OCI-LY1 (cell line): ENCODE measurements around the gene CRACDL.
A peak's percentile ranks its signal among the peaks of the same experiment; 100 is the strongest.

ENCODE experiments used
- H2AFZ ChIP-seq: fragments of 200-600 bp; sonication (generic), shearing (Covaris generic); 2 replicates; pipeline ENCODE4 v1.6.0; 2014; ENCODE audit warnings: antibody characterized with exemption, mild to moderate bottlenecking, low read length
- H3F3A ChIP-seq: fragments of 200-600 bp; sonication (generic), shearing (Covaris generic); 2 replicates; pipeline ENCODE4 v1.6.0; 2014; ENCODE audit warnings: mild to moderate bottlenecking, antibody characterized with exemption, low read length, moderate library complexity; ENCODE audit not compliant: insufficient read depth
- H3K27ac ChIP-seq: fragments of 200-600 bp; sonication (generic); 2 replicates; pipeline ENCODE4 v1.5.1; 2014; ENCODE audit warnings: low read length, mixed run types, mild to moderate bottlenecking, low read depth; ENCODE audit not compliant: poor library complexity, severe bottlenecking
- H3K27me3 ChIP-seq: fragments of 200-600 bp; sonication (generic); 2 replicates; pipeline ENCODE4 v1.6.0; 2014; ENCODE audit warnings: antibody characterized with exemption, mild to moderate bottlenecking, low read length, moderate library complexity; ENCODE audit not compliant: insufficient read depth
- H3K36me3 ChIP-seq: fragments of 200-600 bp; sonication (generic); 2 replicates; pipeline ENCODE4 v1.6.1; 2014; ENCODE audit warnings: mild to moderate bottlenecking, antibody characterized with exemption, low read length, moderate library complexity, mixed read lengths; ENCODE audit not compliant: insufficient read depth
- H3K4me1 ChIP-seq: fragments of 200-600 bp; sonication (generic); 2 replicates; pipeline ENCODE4 v1.5.1; 2014; ENCODE audit warnings: mild to moderate bottlenecking, low read length, moderate library complexity; ENCODE audit not compliant: insufficient read depth, severe bottlenecking
- H3K4me2 ChIP-seq: fragments of 200-600 bp; sonication (generic), shearing (Covaris generic); 2 replicates; pipeline ENCODE4 v1.6.1; 2014; ENCODE audit warnings: low read length
- H3K4me3 ChIP-seq: fragments of 200-600 bp; sonication (generic); 2 replicates; pipeline ENCODE4 v1.5.1; 2014; ENCODE audit warnings: low read length, low read depth, mild to moderate bottlenecking, mixed read lengths; ENCODE audit not compliant: poor library complexity, severe bottlenecking
- H3K79me2 ChIP-seq: fragments of 200-600 bp; shearing (Covaris generic); 2 replicates; pipeline ENCODE4 v1.6.1; 2016; ENCODE audit warnings: mixed run types, low read length, mixed read lengths; ENCODE audit not compliant: insufficient read depth
- H3K9ac ChIP-seq: fragments of 200-600 bp; sonication (generic), shearing (Covaris generic); 2 replicates; pipeline ENCODE4 v1.6.1; 2014; ENCODE audit warnings: mild to moderate bottlenecking, low read length, mixed read lengths
- H3K9me2 ChIP-seq: fragments of 200-600 bp; sonication (generic), shearing (Covaris generic); 2 replicates; pipeline ENCODE4 v1.6.1; 2014; ENCODE audit warnings: low read depth, mild to moderate bottlenecking, low read length, mixed read lengths
- H3K9me3 ChIP-seq: fragments of 200-600 bp; shearing (Covaris generic); 2 replicates; pipeline ENCODE4 v1.6.1; 2014; ENCODE audit warnings: low read length, mixed read lengths
- H4K20me1 ChIP-seq: fragments of 200-600 bp; sonication (generic), shearing (Covaris generic); 2 replicates; pipeline ENCODE4 v1.6.0; 2016; ENCODE audit warnings: mild to moderate bottlenecking, low read length; ENCODE audit not compliant: insufficient read depth
- EZH2 ChIP-seq: fragments of 200-600 bp; sonication (generic), shearing (Covaris generic); IDR thresholded peaks from 2 replicates; pipeline ENCODE4 v1.8.0; 2017; ENCODE audit warnings: borderline replicate concordance, mixed run types, mild to moderate bottlenecking, antibody characterized with exemption, low read length, moderate library complexity, mixed read lengths
- TF ChIP-seq, protein P1 (sequence below): fragments of 200-600 bp; sonication (generic), shearing (Covaris generic); IDR thresholded peaks from 2 replicates; pipeline ENCODE4 v1.5.1; 2017; ENCODE audit warnings: mild to moderate bottlenecking, antibody characterized with exemption, low read length, moderate library complexity, mixed read lengths

CRACDL gene

DNA sequence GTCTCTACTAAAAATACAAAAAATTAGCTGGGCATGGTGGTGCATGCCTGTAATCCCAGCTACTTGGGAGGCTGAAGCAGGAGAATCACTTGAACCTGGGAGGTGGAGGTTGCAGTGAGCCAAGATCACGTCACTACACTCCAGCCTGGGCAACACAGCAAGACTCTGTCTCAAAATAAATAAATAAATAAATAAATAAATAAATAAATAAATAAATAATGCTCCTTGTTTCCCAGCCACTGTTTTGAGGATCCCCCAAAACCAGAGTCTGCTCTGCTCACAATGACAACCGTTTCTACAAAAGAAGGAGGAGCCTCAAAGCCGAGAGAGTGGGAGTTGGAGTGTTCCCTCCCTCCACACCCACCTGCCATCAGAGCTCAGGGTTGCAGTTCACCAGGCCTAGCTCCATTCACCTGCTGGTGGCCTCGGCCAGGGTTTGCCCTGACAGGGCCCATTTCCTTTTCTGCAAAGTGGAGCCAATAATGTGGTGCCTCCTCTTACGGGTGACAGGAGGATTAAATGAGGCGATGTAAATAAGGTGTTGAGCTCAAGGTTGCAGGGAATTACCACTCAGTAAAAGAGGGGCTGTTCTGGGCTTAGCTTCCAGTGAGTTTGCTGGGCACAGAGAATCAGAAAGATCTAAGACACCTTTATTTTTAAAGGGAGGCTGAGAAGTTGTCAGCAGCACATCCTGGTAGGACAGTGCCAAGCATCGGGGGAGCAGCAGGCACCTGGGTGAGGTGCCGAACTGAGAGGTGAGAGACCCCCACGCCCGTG lies 25.5 kb downstream of the CRACDL start:
- H3K9me3 ChIP-seq: no peaks in the 10 kb centered on the region
- H3K27me3 ChIP-seq: no peaks in the 10 kb centered on the region
- H2AFZ ChIP-seq: no peak overlapping the region
- no peaks in the 10 kb centered on the region for H4K20me1 ChIP-seq
- no peaks in the 10 kb centered on the region for H3F3A ChIP-seq
- H3K36me3 ChIP-seq: no peaks in the 10 kb centered on the region
- no peak for TF ChIP-seq EZH2
- TF ChIP-seq, protein P1, sequence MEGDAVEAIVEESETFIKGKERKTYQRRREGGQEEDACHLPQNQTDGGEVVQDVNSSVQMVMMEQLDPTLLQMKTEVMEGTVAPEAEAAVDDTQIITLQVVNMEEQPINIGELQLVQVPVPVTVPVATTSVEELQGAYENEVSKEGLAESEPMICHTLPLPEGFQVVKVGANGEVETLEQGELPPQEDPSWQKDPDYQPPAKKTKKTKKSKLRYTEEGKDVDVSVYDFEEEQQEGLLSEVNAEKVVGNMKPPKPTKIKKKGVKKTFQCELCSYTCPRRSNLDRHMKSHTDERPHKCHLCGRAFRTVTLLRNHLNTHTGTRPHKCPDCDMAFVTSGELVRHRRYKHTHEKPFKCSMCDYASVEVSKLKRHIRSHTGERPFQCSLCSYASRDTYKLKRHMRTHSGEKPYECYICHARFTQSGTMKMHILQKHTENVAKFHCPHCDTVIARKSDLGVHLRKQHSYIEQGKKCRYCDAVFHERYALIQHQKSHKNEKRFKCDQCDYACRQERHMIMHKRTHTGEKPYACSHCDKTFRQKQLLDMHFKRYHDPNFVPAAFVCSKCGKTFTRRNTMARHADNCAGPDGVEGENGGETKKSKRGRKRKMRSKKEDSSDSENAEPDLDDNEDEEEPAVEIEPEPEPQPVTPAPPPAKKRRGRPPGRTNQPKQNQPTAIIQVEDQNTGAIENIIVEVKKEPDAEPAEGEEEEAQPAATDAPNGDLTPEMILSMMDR: no peak
- peak overlapping the region; percentile 80 for H3K27ac ChIP-seq
- H3K79me2 ChIP-seq: no peaks in the 10 kb centered on the region
- H3K4me3 ChIP-seq: no peak overlapping the region
- H3K4me2 ChIP-seq: no peak overlapping the region
- peaks cover 38% of the 10 kb centered on the region for H3K4me1 ChIP-seq
- H3K9ac ChIP-seq: no peak overlapping the region
- H3K9me2 ChIP-seq: no peaks in the 10 kb centered on the region

DNA sequence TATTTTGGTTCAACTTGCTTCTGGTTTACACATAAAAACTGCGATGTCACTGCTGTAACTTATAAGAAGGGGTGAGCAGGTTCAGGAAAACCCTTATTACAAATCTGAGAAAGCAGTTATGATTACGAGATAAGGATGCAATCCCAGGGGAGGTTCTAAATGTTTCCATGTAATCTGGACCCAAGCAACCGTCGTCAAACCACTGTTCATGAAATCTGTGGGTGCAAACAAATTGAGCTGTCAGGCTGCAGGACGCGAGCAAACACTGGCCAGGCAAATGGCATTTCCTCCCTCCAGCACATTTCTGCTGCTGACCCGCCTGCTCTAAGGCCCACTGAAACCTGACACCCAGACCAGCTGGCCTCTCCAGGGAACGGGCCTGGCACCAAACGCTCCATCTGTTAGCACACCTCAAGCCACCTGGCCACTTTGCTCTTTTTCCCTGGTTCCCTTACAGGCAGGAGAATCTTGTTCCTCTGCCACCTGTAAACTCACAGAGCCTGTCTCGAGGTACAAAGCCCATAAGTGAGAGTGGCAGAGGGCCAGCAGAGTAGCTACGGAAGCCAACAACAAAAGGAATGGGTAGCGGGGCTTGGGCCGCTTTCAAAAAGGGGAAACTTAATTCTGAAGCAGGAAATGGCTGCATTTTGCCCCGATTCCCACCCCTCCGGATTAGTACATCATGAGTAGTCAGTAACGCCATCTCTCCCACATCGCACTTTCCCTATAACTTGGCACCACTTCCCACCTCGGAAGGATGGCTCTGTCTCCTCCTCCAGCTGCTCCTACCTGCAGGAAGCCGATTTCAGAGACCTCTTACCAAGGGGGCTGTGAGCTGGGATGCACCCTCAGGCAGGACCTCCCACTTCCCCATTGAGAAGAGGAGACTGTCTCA lies 26.5 kb downstream of the CRACDL start:
- Histone ChIP-seq H3K36me3 (no peaks in the 10 kb centered on the region), H3K9me3 (no peaks in the 10 kb centered on the region), H3K27ac (peak overlapping the region; percentile 80), H3K79me2 (no peaks in the 10 kb centered on the region), H3K27me3 (no peaks in the 10 kb centered on the region), H3K4me1 (peaks cover 38% of the 10 kb centered on the region), H3K4me3 (no peak overlapping the region), H3K9ac (no peak overlapping the region), H2AFZ (no peak overlapping the region), H4K20me1 (no peaks in the 10 kb centered on the region), H3F3A (no peaks in the 10 kb centered on the region), H3K9me2 (no peaks in the 10 kb centered on the region), H3K4me2 (peak overlapping the region; percentile 12; the same call in 1 of the 2 replicates)
- TF ChIP-seq, protein P1: no peak
- no peak for TF ChIP-seq EZH2

GRCh38 chr2:98908931-98909316 lies 27.1 kb downstream of the CRACDL start:
- H3K79me2 ChIP-seq: no peaks in the 10 kb centered on the region
- no peaks in the 10 kb centered on the region for H3K27me3 ChIP-seq
- H4K20me1 ChIP-seq: no peaks in the 10 kb centered on the region
- no peak overlapping the region for H3K4me3 ChIP-seq
- no peaks in the 10 kb centered on the region for H3K9me2 ChIP-seq
- peaks cover 38% of the 10 kb centered on the region for H3K4me1 ChIP-seq
- no peaks in the 10 kb centered on the region for H3K9me3 ChIP-seq
- H3F3A ChIP-seq: no peaks in the 10 kb centered on the region
- no peak overlapping the region for H2AFZ ChIP-seq
- TF ChIP-seq EZH2: no peak
- TF ChIP-seq, protein P1: no peak
- H3K36me3 ChIP-seq: no peaks in the 10 kb centered on the region
- H3K27ac ChIP-seq: peak overlapping the region; percentile 80
- H3K4me2 ChIP-seq: peak overlapping the region; percentile 12; the same call in 1 of the 2 replicates
- H3K9ac ChIP-seq: no peak overlapping the region
